ENCODE results near the gene TLCD3A.
A peak's percentile ranks its signal among the peaks of the same experiment; 100 is the strongest.

TLCD3A gene

DNA sequence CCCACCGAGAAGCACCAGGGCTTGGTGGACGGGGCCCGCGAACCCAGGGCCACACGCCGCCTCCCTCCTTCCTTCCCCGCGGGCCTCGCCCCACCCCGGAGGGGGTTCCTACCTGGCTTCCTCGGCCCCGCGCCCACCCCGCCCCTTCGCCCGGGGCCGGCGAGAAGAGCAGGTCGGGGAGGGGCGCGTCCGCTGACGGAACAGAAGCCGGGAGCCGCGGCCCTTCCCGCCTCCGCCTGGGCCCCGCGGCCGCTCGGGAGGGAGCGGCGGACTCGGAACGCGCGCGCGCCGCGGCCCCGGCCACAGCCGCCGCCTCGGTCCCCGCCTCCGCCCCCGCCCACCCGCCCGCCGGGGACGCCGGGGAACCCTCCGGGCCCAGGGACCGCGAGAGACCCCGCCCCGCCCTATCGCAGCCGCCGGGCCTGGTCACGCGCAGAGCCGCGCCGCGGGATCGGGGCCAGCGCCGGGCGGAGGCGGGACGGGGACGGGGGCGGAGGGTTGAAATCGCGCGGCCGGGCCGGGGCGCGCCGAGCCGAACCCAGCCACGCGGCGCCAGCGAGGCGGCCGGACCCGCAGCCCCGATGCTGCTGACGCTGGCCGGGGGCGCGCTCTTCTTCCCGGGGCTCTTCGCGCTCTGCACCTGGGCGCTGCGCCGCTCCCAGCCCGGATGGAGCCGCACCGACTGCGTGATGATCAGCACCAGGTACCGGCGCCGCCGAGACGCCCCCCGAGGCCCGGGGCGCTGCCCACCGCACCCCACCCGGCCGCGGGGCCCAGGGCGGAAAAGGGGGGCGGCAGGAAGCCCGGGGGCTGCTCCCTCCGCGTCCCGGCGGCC is at the start of gene TLCD3A:
Gene TLCD3A (plus strand): TSS at position 530 of the 835 bp plus-strand sequence. CDS start 52 bp downstream, at position 582.
- Histone ChIP-seq H3K27ac (ENCODE audit: low read depth, low read length) (peak within 1 kb of the TSS; percentile 68), H3K27me3 (ENCODE audit: control insufficient read depth in 1 of 2, insufficient read depth in 2 of 2, low read length in 2 of 2) (no peaks in the 10 kb centered on the region), H3K9ac (ENCODE audit: low read length) (peak within 1 kb of the TSS; percentile 27), H3K9me3 (ENCODE audit: low read length) (no peaks in the 10 kb centered on the region), H3K4me1 (ENCODE audit: insufficient read depth, low read length) (peaks cover 12% of the 10 kb centered on the region), H3K4me3 (ENCODE audit: low read depth in 1 of 2, low read length in 2 of 2) (peak within 1 kb of the TSS; percentile 65 to 77), H3K36me3 (ENCODE audit: insufficient read depth, low read length) (no peaks in the 10 kb centered on the region)

DNA sequence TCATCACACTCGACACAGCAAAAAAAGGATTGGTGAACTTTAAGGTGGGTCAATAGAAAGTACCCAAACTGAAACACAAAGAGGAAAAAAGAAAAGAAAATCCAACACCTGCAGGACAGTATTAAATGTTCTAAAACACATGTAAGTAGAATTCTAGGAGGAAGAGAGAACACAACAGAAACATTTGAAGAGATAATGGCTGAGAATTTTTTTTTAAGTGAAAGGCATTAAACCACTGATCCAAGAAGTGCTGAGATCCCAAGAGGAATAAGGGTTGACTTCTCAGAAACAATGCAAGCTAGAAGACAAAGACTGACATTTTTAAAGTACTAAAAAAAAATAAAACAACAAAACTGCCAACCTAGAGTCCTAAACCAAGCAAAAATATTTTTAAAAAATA is 49.4 kb upstream of the TLCD3A start:
- Histone ChIP-seq H3K36me3 (ENCODE audit: insufficient read depth, low read length) (no peaks in the 10 kb centered on the region), H3K9me3 (ENCODE audit: low read length) (no peaks in the 10 kb centered on the region)

GRCh38 chr17:683499-684254 is 48.7 kb upstream of the TLCD3A start:
- Histone ChIP-seq H3K9ac (ENCODE audit: low read length) (no peak overlapping the region), H3K4me1 (ENCODE audit: insufficient read depth, low read length) (no peaks in the 10 kb centered on the region), H3K27ac (ENCODE audit: low read depth, low read length) (no peak overlapping the region), H3K36me3 (ENCODE audit: insufficient read depth, low read length) (no peaks in the 10 kb centered on the region), H3K4me3 (ENCODE audit: low read depth in 1 of 2, low read length in 2 of 2) (no peak overlapping the region), H3K27me3 (ENCODE audit: control insufficient read depth in 1 of 2, insufficient read depth in 2 of 2, low read length in 2 of 2) (no peaks in the 10 kb centered on the region), H3K9me3 (ENCODE audit: low read length) (no peaks in the 10 kb centered on the region)

More for the DNA sequence above, 49.4 kb upstream of the TLCD3A start:
- no peaks in the 10 kb centered on the region for H3K4me1 ChIP-seq (ENCODE audit: insufficient read depth, low read length)
- H3K27ac ChIP-seq (ENCODE audit: low read depth, low read length), result no peak overlapping the region
- H3K9ac ChIP-seq (ENCODE audit: low read length), result no peak overlapping the region
- no peak overlapping the region for H3K4me3 ChIP-seq (ENCODE audit: low read depth in 1 of 2, low read length in 2 of 2)
- H3K27me3 ChIP-seq (ENCODE audit: control insufficient read depth in 1 of 2, insufficient read depth in 2 of 2, low read length in 2 of 2), result no peaks in the 10 kb centered on the region

- H3K4me3 ChIP-seq (ENCODE audit: low read depth in 1 of 2, low read length in 2 of 2), result no peak overlapping the region
- no peaks in the 10 kb centered on the region for H3K9me3 ChIP-seq (ENCODE audit: low read length)
Measured at GRCh38 chr17:685006-685405, 47.4 kb upstream of the TLCD3A start.

DNA sequence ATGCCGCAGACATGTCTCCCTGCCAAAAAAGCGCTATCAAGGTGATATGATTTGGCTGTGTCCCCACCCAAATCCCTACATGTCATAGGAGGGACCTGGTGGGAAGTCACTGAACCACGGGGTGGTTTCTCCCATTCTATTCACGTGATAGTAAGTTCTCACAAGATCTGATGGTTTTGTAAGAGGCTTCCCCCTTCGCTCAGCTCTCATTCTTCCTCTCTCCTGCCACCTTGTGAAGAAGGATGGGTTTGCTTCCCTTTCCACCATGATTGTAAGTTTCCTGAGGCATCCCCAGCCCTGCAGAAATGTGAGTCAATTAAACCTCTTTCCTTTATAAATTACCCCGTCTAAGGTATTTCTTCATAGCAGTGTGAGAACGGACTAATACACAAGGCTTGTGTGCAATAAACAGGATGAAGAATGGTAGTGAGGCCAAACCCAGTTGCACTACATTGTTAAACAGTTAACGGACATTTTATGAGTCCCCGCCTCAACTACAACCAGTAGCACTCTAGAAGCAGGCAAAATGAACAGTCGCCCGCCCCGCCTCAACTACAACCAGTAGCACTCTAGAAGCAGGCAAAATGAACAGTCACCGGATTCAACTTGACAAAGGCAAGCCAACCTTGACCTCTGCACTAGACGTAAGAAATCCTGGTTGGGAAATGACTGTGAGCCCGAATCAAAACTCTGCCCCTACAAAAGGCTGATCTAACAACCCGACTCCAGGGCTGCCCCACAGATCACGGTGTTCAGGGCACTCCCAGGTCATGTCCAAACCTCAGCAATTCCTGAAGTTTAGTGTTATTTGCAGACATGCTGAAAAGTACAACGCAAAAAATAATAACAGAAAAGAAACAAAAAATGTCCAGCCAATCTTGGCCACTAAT is 44.1 kb upstream of the TLCD3A start:
- H3K9ac ChIP-seq (ENCODE audit: low read length), result no peak overlapping the region
- H3K4me1 ChIP-seq (ENCODE audit: insufficient read depth, low read length), result no peaks in the 10 kb centered on the region
- peaks cover 12% of the 10 kb centered on the region for H3K36me3 ChIP-seq (ENCODE audit: insufficient read depth, low read length)
- H3K27ac ChIP-seq (ENCODE audit: low read depth, low read length), result no peak overlapping the region
- H3K9me3 ChIP-seq (ENCODE audit: low read length), result no peaks in the 10 kb centered on the region
- no peak overlapping the region for H3K4me3 ChIP-seq (ENCODE audit: low read depth in 1 of 2, low read length in 2 of 2)
- H3K27me3 ChIP-seq (ENCODE audit: control insufficient read depth in 1 of 2, insufficient read depth in 2 of 2, low read length in 2 of 2), result no peaks in the 10 kb centered on the region

More at GRCh38 chr17:685006-685405, 47.4 kb upstream of the TLCD3A start:
- no peaks in the 10 kb centered on the region for H3K27me3 ChIP-seq (ENCODE audit: control insufficient read depth in 1 of 2, insufficient read depth in 2 of 2, low read length in 2 of 2)
- H3K9ac ChIP-seq (ENCODE audit: low read length), result no peak overlapping the region
- no peak overlapping the region for H3K27ac ChIP-seq (ENCODE audit: low read depth, low read length)
- peaks cover 1% of the 10 kb centered on the region for H3K36me3 ChIP-seq (ENCODE audit: insufficient read depth, low read length)
- H3K4me1 ChIP-seq (ENCODE audit: insufficient read depth, low read length), result no peaks in the 10 kb centered on the region

GRCh38 chr17:689556-690275 is 42.7 kb upstream of the TLCD3A start:
- Histone ChIP-seq H3K27ac (ENCODE audit: low read depth, low read length) (no peak overlapping the region), H3K4me3 (ENCODE audit: low read depth in 1 of 2, low read length in 2 of 2) (no peak overlapping the region), H3K27me3 (ENCODE audit: control insufficient read depth in 1 of 2, insufficient read depth in 2 of 2, low read length in 2 of 2) (no peaks in the 10 kb centered on the region), H3K36me3 (ENCODE audit: insufficient read depth, low read length) (peaks cover 12% of the 10 kb centered on the region), H3K9ac (ENCODE audit: low read length) (no peak overlapping the region), H3K4me1 (ENCODE audit: insufficient read depth, low read length) (no peaks in the 10 kb centered on the region), H3K9me3 (ENCODE audit: low read length) (no peaks in the 10 kb centered on the region)

GRCh38 chr17:690361-690760 is 42.0 kb upstream of the TLCD3A start:
- Histone ChIP-seq H3K36me3 (ENCODE audit: insufficient read depth, low read length) (peaks cover 18% of the 10 kb centered on the region), H3K27me3 (ENCODE audit: control insufficient read depth in 1 of 2, insufficient read depth in 2 of 2, low read length in 2 of 2) (no peaks in the 10 kb centered on the region), H3K4me1 (ENCODE audit: insufficient read depth, low read length) (no peaks in the 10 kb centered on the region), H3K4me3 (ENCODE audit: low read depth in 1 of 2, low read length in 2 of 2) (no peak overlapping the region), H3K9me3 (ENCODE audit: low read length) (no peaks in the 10 kb centered on the region), H3K9ac (ENCODE audit: low read length) (no peak overlapping the region), H3K27ac (ENCODE audit: low read depth, low read length) (no peak overlapping the region)

DNA sequence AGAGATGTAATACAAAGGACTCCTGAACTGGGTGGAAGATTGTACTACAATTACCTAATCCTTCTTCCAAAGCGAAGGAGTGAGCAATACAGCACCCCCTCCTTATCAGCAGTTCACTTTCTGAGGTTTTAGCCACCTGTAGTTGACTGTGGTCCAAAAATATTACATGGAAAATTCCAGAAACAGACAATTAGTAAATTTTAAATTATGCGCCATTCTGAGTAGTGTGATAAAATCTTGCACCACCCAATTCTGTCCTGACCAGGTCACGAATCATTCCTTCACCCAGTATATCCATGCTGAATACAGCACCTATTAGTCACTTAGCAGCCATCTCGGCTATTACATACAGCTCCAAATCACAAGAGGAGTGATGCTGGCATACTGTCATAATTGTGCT is 41.0 kb upstream of the TLCD3A start:
- H3K36me3 ChIP-seq (ENCODE audit: insufficient read depth, low read length), result peaks cover 25% of the 10 kb centered on the region

DNA sequence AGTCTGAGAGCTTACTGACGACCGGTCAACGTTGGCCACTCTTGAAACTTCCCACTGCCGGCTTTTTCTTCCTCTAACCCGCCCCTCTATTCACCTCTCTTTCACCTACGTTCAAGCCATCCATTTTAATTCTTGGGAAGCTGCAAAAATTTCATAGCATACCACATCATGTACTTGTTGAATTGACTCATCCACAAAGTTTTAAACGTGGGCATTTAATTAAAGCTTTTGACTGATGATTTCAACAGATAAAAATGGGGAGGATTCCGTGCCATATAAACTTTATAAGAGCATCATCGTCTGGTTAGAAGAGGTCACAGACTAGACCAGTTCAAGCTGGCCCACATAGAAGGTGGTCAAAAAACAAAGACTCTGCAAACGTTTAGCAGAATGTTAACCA is 40.3 kb upstream of the TLCD3A start:
- H3K9ac ChIP-seq (ENCODE audit: low read length), result no peak overlapping the region
- no peaks in the 10 kb centered on the region for H3K4me1 ChIP-seq (ENCODE audit: insufficient read depth, low read length)
- no peak overlapping the region for H3K27ac ChIP-seq (ENCODE audit: low read depth, low read length)
- no peak overlapping the region for H3K4me3 ChIP-seq (ENCODE audit: low read depth in 1 of 2, low read length in 2 of 2)
- H3K36me3 ChIP-seq (ENCODE audit: insufficient read depth, low read length), result peaks cover 29% of the 10 kb centered on the region
- H3K27me3 ChIP-seq (ENCODE audit: control insufficient read depth in 1 of 2, insufficient read depth in 2 of 2, low read length in 2 of 2), result no peaks in the 10 kb centered on the region
- no peaks in the 10 kb centered on the region for H3K9me3 ChIP-seq (ENCODE audit: low read length)

More for the DNA sequence above, 41.0 kb upstream of the TLCD3A start:
- no peaks in the 10 kb centered on the region for H3K27me3 ChIP-seq (ENCODE audit: control insufficient read depth in 1 of 2, insufficient read depth in 2 of 2, low read length in 2 of 2)
- no peak overlapping the region for H3K4me3 ChIP-seq (ENCODE audit: low read depth in 1 of 2, low read length in 2 of 2)
- no peak overlapping the region for H3K9ac ChIP-seq (ENCODE audit: low read length)
- H3K9me3 ChIP-seq (ENCODE audit: low read length), result no peaks in the 10 kb centered on the region
- H3K27ac ChIP-seq (ENCODE audit: low read depth, low read length), result no peak overlapping the region
- H3K4me1 ChIP-seq (ENCODE audit: insufficient read depth, low read length), result no peaks in the 10 kb centered on the region

DNA sequence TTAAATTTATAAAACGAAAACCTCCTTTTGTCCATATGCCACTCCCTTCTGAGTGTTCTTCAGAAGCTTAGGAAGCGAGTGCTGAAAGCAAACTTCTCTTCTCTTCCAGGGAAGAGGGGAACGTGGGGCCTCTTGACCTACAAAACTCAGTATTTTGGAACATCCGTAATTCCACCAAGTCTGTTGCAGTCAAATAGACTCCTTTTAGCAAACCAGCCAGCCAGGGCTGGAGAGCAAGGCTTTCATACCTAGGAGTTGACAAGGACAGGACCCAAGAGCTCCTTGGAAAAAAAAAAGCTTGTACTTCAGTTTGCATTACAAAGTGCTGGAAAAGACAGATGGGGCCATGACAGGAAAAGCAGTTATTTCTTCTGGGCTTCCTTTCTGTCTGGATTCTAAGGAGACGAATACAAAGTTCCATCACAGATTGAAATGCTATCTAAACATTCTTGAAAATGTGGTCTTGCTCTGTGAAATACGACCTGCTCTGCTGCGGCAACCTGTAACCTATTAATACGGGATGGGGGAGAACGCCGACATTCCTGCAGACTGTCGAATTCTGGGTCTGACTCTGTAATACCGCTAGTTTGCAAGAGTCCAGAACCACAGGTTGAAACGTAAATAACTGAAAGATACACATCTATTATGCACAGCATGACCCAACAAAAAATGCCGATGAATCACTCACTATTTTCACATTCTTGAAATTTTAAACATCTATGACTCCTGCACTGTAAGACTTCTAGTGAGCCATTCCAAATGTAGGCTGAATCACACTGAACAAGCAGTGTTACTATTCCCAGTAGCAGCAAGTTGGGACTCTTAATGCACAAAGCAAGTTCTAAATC is 38.4 kb upstream of the TLCD3A start:
- Histone ChIP-seq H3K9me3 (ENCODE audit: low read length) (no peaks in the 10 kb centered on the region), H3K27me3 (ENCODE audit: control insufficient read depth in 1 of 2, insufficient read depth in 2 of 2, low read length in 2 of 2) (no peaks in the 10 kb centered on the region), H3K4me1 (ENCODE audit: insufficient read depth, low read length) (no peaks in the 10 kb centered on the region), H3K36me3 (ENCODE audit: insufficient read depth, low read length) (peaks cover 40% of the 10 kb centered on the region), H3K27ac (ENCODE audit: low read depth, low read length) (no peak overlapping the region), H3K9ac (ENCODE audit: low read length) (no peak overlapping the region), H3K4me3 (ENCODE audit: low read depth in 1 of 2, low read length in 2 of 2) (no peak overlapping the region)

All from muscle layer of colon (tissue), 2 donors.